Measurements from ENCODE around the gene LYZL2. TPM values are rescaled to one million over a fixed set of nuclear protein-coding genes. Genes with fewer than 3 reads are reported as not detected.
"Not testable (repeated sequence)": the region's sequence is repeated elsewhere in the genome, so short reads cannot be mapped to it uniquely, and the experiment has no call there.

LYZL2 gene
- total RNA-seq, 1 donor from 2014 or later: not detected

DNA sequence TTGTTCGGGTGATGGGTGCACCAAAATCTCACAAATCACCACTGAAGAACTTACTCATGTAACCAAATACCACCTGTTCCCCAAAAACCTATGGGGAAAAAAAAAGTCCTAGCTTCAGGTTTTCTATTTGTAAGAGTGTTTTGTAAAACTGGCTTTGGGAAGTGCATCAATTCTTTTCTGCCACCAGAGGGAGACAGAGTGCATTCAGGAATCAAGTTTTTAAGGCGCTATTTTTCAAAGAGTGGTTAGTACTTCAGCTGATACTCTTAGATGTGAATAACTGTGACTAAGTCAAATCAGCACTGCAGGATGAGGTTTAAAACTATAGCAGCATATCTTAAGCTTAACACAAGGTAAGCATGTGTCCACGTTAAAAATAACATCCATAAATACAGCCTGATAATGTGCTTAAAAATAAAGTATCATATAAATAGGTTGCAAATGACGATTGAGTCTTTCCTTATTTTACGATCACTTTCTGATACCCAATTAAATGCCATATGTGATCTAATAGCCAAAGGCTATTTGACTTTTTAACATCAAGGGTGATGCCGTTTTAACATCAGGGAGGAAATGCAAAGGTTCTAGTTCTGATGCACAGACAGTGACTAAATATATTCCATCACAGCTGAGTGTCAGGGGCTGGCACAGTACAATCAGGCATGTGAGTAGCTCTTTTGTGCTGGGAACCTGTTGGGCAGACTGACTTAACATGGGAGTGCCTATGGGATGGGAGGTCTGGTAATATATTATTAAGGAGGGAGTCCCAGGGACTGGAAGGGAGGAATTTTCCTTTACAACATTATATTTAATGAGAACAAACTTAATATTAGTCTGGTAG is 10.6 kb upstream of the LYZL2 start:
- no peak for DNase-seq

DNA sequence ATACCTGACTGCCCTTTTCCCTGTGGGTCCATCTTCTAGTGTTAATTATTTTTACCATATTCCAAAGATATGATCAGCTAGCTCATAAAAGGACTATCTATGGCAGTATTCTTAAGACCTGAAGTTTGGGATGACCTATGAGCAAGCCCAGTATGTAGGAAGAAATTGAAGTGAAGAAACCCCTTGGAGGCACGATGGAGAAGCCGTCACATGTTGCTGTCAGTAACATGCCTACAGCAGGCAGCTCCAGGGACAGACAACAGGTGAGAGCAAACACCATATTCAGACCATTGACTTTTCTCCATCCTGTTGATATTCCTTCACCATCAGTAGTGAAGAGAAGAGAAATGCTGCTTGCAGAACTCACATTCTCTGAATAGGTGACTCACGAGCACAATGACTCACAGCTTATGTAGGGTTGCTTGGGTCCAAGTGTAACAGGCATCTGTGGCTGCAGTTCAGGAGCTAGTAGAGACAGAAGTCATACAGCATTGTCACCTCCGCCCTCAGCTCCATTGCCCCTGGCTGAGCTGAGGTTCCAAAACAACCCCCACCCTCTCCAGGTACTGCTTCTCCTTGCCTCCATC is 8.4 kb upstream of the LYZL2 start:
- no peak for DNase-seq

DNA sequence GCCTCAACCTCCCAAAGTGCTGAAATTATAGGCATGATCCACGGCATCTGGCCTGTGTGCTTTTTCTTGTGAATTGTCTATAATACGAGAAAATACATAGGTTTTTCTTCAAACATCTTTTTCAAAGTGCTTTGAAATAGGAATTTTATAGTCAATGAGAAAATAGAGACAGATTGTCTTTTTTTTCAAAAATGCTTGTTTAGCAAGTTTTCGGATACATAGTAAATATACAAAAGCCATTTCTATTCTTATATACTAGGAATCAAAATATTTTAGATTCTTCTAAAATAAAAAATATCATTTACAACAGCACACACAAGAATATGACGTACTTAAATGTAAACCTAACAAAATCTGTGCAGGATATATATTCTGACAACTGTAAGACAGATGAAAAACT is 1.6 kb upstream of the LYZL2 start:
- DNase-seq: no peak

DNA sequence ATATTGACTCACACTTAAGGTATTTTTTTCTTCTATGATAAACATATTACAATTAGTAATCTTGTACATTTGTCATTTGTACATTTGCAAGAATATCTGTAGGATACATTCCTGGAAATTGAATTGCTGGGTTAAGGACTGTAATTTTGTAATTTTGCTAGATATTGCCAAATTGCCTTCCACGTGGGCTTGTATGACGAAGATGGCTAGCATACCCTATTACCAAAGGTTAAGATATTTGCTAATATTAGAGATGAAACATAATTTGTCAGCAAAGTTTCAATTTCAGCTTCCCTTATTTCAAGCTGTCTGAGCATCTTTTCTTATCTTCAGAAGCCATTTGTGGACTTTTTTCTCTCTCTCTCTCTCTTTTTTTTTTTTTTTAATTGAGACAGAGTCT is 1.0 kb upstream of the LYZL2 start:
- no peak for DNase-seq

DNA sequence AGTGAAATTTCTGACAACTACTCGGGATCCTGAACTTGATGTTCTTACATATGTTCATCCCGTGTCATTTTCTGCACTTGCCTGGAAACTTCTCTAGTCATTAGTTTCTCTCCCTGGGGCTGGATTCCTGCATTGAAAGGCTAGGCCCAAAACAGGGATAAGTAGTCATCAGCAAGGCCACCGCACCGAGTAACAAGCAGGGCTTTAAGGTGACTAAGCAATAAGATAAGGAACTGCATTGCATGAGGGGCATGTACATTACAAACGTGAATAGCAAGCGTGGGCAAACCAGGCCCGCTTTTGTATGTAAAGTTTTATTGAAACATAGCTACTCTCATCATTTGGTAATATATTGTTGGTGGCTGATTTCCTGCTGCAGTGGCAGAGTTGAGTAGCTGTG is 977 bp downstream of the LYZL2 start:
- not testable (repeated sequence) for DNase-seq

DNA sequence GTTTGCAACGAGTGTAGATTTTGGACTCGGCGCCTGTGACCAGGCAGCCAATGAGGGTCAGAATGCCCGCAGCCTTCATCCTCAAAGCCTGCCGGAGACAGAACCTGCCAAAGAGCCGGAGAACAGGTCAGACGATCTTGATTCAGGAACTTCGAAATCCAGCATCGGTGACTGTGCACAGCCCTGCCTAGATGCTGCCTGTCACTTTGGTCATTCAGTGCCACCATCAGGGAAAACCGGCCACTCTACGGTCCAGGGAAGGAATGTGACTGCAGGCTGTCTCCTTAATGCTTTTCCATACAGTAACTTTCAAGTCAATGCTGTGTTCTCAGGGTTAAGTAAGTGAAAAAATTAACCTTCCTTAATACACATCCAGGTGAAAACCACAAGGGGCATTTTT is 2.7 kb downstream of the LYZL2 start:
- not testable (repeated sequence) for DNase-seq

DNA sequence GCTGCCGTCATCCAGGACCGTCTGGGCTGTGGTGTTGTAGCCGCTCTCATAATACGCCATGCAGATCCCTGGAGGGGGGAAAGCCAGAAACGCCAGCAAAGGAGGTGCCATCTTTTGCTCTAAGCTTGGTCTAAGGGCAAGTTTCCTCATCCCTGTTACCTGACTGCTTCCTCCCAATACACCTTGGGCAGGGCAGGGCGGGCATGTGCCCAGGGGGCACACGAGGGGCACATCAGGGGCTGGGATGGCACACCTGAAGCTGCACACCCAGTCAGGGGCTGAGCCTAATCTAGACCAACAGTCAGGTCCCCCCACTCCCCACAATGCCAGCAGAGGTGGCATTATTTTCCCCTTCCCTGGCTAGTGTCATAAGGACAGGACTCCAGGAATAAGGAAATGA is 3.4 kb downstream of the LYZL2 start:
- DNase-seq: not testable (repeated sequence)

DNA sequence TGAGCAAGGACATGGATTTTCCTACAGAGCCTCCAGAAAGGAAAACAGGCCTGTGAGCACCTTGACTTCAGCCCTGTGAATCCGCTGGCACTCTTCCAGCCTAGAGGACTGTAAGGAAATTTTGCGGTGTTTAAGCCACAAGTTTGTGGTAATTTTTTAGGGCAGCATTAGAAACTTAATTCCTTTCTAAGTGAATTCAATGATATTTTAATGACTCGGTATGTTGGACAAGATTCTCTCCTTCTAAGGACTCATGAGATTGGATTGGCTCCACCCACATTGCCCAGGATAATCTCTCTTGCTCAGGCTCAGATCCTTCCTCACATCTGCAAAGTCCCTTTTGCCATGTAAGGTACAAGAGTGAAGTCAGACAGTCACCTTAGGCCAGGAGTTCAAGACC is 4.5 kb downstream of the LYZL2 start:
- no peak for DNase-seq

DNA sequence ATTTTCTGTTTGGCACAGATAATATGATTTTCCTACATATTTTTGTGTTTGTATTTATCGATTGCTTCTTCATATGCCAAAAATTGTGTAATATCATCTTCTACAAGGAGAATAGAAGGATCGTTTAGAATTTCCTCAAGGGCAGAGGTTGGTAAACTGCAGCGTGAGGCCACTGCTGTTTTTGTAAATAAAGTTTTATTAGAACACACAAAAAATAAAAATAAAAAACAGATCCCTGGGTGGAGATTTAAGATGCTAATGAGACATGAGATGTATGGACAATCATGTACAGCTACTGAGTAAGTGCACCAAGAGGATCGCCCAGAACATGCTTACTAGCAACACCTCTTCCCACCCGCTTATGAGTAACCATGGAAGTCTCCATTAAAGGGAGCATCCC is 9.6 kb downstream of the LYZL2 start:
- DNase-seq: no peak

DNA sequence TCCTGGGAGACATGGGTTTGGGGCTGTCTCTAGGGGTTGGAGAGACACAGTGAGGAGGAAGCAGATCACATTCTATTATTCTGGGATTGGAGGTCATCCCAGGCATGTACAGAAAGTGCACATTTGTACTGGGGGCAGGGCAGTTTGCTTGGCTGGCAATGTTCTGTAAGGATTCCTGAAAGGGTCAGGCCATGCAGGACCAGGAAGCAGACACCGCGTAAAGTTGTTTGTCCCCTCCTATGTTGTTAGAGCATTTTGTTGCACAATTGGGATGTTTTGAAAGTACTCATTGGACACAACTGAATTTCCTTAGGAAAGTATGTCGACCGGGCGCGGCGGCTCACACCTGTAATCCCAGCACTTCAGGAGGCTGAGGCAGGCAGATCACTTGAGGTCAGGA is 12.5 kb downstream of the LYZL2 start:
- DNase-seq: no peak

DNA sequence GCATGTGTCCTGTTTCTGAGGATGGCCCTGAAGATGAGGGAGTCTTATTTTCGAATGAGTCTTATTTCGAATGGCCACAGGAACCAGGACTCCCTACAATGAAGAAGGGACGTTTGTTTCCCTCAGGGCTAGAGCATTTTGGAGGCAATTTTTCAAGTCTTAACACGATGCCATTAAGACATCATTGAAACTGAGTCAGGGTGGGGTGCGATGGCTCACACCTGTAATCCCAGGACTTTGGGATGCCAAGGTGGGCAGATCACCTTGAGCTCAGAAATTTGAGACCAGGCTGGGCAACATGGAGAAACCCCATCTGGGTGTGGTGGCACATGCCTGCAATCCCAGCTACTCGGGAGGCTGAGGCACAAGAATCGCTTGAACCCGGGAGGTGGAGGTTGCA is 18.5 kb downstream of the LYZL2 start:
- not testable (repeated sequence) for DNase-seq

DNA sequence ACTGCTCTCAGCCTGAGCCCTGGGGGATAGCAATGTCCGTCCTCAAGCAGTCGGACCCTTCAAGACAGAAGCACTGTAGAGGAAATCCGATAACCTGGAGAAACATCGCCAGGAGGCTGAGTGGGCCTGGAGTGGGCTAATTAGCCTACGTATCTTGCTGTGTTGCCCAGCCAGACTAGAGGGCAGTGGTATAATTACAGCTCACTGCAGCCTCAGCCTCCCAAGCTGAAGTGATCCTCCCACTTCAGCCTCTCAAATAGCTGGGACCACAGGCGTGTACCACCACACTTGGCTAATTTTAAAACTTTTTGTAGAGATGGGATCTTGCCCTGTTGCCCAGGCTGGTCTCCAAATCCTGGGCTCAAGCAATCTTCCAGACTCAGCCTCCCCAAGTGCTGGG is 21.7 kb downstream of the LYZL2 start:
- no peak for DNase-seq

DNA sequence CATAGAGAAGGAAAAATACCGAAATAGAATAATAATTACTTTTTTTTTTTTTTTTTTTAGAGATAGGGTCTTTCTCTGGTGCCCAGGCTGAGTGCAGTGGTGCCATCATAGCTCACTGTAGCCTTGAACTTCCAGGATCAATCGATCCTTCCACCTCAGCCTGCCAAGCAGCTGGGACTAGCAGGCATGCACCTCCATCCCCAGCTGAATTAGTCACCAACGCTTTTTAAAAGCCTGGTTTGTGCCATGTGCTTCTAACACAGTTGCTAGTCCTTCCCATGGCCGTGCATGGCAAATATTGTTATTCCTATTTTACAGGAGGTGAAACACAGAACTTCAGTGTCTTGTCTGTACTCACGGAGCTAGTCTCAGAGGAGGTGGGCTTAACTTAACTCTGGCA is 23.2 kb downstream of the LYZL2 start:
- DNase-seq: no peak

DNA sequence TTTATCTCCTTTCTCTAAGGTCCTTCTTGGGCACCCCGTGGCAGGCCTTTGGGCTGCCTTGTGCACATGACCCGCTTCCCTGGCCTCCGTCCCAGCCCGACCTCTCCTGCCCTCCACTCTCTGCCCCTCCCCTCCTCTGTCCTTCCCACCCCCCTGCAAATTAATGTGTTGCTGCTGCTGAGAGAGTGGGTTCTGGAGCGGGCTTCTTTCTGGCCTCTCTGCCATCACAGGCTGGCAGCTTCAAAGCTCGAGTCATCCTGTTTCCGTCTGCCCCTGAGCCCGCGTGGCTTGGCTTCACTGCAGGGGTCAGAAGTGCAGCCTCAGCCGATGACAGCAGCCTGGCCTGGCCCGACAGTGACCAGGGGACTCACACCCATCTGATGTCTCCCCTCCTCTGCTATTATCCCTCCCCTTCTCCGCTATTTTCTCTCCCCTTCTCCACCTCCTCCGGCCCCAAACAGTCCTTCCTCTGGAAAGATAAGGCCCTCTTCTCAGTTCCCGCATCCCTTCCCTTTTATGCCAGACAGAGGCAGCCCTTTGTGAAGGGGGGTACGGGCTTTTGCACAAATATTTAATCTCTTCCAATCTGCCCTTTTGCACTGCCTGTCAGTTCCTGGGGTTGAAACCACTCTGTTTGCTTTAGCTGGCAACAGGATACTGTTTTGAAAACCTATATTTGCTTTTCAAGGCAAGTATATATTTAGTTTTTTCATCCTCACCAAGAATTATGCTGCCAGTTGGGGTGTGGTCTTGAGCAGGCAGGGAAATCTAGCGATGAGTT is 24.0 kb downstream of the LYZL2 start:
- not testable (repeated sequence) for DNase-seq

DNA sequence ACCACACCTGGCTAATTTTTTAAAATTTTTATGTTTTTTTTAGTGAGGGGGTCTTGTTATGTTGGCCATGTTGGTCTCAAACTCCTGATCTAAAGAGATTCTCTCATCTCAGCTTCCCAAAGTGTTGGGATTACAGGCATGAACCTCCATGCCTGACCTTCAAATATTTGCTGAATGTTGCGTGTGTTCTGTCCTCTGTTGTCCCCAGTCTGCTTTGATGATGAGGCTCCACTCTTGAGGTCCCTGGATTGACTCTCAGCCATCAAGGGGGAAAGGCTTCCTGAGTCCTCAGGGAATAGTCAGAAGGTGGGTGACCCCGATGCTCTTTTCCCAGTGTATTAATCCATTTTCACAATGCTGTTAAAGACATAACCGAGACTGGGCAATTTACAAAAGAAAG is 26.0 kb downstream of the LYZL2 start:
- DNase-seq: no peak

DNA sequence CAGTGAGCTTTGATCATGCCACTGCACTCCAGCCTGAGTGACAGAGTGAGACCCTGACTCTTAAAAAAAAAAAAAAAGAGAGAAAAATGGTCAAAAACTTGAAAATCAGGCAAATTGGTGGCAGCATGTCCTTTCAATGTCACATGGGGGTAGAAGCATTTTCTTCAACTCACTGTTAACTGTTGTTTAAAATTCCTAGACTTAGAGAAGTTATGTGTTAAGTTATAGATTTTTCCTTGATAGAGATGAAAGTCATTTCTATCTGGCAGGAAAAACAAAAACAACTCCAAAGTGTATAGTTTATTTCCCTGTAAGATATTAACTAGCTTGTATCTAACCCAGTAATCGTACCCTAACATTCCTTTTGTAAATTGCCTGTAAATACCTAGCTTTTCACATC is 26.8 kb downstream of the LYZL2 start:
- DNase-seq: no peak

DNA sequence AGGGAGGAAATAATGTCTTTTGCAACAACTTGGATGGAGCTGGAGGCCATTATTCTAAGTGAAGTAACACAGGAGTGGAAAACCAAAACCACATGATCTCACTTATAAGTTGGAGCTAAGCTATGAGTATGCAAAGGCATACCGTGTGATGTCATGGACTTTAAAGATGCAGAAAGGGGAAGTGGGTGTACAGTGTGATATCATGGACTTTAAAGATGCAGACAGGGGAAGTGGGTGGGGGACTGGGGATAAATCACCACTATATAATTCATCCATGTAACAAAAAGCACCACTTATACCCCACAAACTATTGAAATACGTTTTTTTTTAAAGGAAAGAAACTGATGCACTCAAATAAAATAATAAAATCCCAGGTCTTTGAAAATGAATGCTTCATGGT is 29.5 kb downstream of the LYZL2 start:
- DNase-seq: no peak

DNA sequence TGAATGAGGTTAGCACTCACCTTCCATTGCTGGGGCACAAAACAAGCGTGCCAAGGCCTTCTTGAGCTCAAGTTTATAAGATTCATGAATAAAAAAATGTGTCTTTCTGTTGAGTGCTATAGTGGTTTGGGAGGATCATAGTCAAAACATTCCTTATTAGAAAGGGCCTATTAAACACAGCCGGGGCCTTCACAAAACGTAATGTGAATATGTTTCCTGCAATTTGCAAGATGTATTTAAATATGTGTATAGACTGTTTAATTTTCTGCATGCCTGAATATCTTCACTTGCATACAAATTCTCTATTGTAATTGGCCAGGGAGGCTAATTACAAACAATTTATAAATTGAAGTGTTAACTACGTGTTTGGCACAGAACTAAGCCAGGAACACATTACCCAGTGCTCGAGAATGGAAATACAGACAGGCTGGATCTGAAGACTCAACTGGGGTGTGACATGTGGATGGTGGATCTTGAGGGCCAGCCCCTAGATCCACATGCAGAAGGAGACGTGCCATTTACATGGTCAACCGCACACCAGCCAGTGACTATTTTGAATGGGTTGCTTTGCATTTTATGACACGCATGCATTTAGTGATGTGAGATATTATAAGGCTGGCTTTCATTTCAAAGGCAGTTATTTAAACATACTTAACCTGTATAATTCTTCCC is 31.3 kb downstream of the LYZL2 start:
- no peak for DNase-seq

DNA sequence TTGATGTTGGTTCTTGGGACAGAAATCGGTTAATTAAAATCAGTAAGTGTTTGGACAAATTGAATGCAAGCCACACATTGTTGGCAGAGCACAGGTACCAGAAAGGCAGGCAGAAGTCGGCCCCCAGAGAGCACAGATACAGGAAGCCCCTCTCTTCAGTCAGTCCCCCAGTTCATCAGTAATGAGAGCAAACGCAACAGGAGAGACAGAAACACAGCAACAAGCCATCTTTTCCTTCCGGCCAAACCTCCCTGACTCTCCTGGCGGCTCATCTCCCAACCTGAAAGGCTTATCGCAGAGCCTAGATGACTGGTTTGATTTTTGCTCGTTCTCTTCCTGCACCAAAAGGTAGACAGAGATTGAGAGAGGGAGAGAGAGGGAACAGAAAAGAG is 32.1 kb downstream of the LYZL2 start:
- not testable (repeated sequence) for DNase-seq

DNA sequence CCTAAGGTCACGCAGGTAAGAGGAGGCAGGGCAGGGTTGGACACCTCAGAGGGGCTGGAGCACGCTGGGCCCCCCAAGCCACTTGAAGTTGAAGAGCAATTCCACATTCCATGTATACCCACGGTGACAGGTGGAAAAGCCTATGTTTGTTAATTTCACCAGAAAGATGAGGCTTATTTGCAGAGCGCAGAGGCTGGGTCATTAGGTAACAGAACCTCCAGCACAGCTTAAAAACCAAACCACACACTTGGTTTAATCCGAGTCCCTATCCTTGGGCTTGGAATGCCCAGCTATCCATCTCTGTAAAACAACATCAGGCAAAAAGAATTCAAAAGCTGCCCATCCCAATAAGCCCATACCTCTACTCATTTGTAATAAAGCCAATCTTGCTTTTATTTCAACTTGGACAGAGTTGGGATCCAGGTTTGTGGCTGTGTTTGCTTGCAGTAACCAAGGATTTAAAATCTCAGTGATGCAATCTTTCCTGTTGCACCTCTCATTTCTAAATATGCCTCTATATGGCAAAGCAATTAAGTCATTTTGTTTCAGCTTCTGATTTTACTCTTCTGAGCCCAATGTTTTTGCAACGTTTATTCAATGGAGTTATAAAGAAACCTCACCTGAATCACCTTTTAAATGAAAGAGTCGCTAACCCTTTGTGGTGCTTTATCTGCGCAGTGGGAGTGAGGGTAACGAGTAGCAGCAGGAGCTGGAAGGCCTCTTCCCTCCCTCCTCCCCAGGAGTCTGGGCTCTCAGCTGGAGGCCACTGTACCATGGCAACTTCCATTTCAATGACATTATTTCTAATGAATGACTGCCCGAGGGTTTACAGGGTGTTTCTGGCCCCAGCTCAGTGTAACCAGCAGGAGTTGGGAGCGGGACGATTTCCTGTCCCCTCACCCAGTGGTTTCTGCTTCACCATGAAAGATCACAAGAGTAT is 32.8 kb downstream of the LYZL2 start:
- not testable (repeated sequence) for DNase-seq

DNA sequence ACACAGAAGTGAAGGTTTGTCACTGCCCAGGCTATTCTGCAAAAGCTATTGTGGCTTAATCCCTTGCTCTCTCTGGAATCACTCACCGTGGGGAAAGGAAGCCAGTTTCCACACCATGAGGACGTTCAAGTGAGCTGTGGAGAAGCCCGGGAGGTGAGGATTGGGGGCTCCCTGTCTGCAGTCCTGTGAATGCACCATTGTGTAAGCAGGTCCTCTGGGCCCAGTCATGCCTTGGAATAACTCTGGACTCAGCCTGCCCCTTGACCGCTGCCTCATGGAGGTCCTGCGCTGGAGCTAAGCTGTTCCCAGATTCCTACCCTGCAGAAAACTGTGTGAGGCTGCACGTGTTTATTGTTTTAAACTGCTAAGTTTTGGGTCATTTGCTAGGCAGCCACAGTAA is 33.5 kb downstream of the LYZL2 start:
- no peak for DNase-seq

DNA sequence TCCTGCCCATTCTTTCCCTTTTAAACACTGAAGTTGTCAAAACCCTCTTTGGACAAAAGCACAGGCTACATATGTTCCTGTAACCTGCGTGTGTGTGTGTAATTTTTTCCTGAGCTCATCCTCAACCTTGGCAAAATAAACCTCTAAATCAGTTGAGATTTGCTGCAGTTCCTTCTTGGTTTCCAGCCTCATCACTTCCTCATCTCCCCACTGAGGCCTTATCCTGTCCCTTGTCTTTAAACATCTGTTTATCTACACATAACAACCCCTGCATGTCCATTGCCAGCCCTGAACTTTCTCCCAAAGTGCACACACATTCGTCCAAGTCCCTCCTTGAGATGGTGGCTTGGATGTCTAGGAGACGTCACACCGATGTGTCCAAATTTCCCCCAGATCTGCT is 35.5 kb downstream of the LYZL2 start:
- DNase-seq: no peak

Measured in occipital lobe (tissue), 2 donors.